T-helper 17 cell (primary cell): ENCODE measurements around the gene SH3BP4. TPM values are rescaled to one million over a fixed set of nuclear protein-coding genes. Genes with fewer than 3 reads are reported as not detected.
A peak's percentile ranks its signal among the peaks of the same experiment; 100 is the strongest.

Experiments used
- ATAC-seq: fragments of 150-1000 bp; cut with Tn5 transposase; 2 replicates; pipeline ENCODE4 v1.10.0; 2021; ENCODE audit warnings: mild to moderate bottlenecking, moderate library complexity
- DNase-seq, 3 donors: peaks; one replicate each; pipeline versions ENCODE4 v3.0.0 to v3.0.0-alpha.2; 2020 to 2021
- H3K9me3 ChIP-seq: one replicate; pipeline ENCODE4 v1.7.0; 2013; ENCODE audit warnings: low read length, mild to moderate bottlenecking; ENCODE audit not compliant: control insufficient read depth, poor library complexity, severe bottlenecking
- H3K27ac Mint-ChIP-seq: one replicate; pipeline ENCODE4 v1.8.0; 2022; ENCODE audit warnings: mild to moderate bottlenecking, moderate library complexity, mixed read lengths
- H3K27me3 Mint-ChIP-seq: one replicate; pipeline ENCODE4 v1.8.0; 2022; ENCODE audit warnings: mixed read lengths
- H3K36me3 Mint-ChIP-seq: one replicate; pipeline ENCODE4 v1.8.0; 2022; ENCODE audit warnings: low read depth, mixed read lengths
- H3K4me1 Mint-ChIP-seq: one replicate; pipeline ENCODE4 v1.8.0; 2022; ENCODE audit warnings: mild to moderate bottlenecking, mixed read lengths
- H3K4me3 Mint-ChIP-seq: one replicate; pipeline ENCODE4 v1.8.0; 2022; ENCODE audit warnings: mild to moderate bottlenecking, moderate library complexity, mixed read lengths
- total RNA-seq, 4 donors: library from RNA in 2 of 4; stranded (reverse) in 2 of 4; gene quantifications; one replicate each; pipeline ENCODE4 v1.2.3 and lab custom pipeline; 2022 to 2026

SH3BP4 gene
- total RNA-seq, 2 donors from 2014 or later: 0.15 to 0.94 TPM

GRCh38 chr2:234952270-234953115 lies 676 bp downstream of the SH3BP4 start:
- DNase-seq (no peak), ATAC-seq (no peak)
- Mint-ChIP-seq H3K27me3 (peaks cover 74% of the 10 kb centered on the region), H3K27ac (no peak overlapping the region), H3K4me1 (peaks cover 5% of the 10 kb centered on the region), H3K36me3 (peaks cover 7% of the 10 kb centered on the region), H3K4me3 (peak overlapping the region; percentile 69)
- no peaks in the 10 kb centered on the region for H3K9me3 ChIP-seq

GRCh38 chr2:234953116-234954031 lies 1.6 kb downstream of the SH3BP4 start:
- Mint-ChIP-seq H3K27me3 (peaks cover 74% of the 10 kb centered on the region), H3K4me1 (peaks cover 5% of the 10 kb centered on the region), H3K4me3 (peak overlapping the region; percentile 69), H3K27ac (peak overlapping the region; percentile 8), H3K36me3 (peaks cover 7% of the 10 kb centered on the region)
- H3K9me3 ChIP-seq: no peaks in the 10 kb centered on the region
- no peak for ATAC-seq
- DNase-seq: no peak

- H3K27ac Mint-ChIP-seq: no peak overlapping the region
- H3K27me3 Mint-ChIP-seq: peaks cover 70% of the 10 kb centered on the region
- H3K4me3 Mint-ChIP-seq: no peak overlapping the region
- no peak for DNase-seq
- H3K9me3 ChIP-seq: no peaks in the 10 kb centered on the region
- H3K4me1 Mint-ChIP-seq: peaks cover 5% of the 10 kb centered on the region
- no peak for ATAC-seq
- peaks cover 7% of the 10 kb centered on the region for H3K36me3 Mint-ChIP-seq
Measured at GRCh38 chr2:234954551-234954992, 2.8 kb downstream of the SH3BP4 start.

GRCh38 chr2:234955091-234955591 lies 3.3 kb downstream of the SH3BP4 start:
- Mint-ChIP-seq H3K36me3 (peaks cover 3% of the 10 kb centered on the region), H3K4me1 (peaks cover 7% of the 10 kb centered on the region), H3K27me3 (peaks cover 65% of the 10 kb centered on the region), H3K4me3 (no peak overlapping the region), H3K27ac (no peak overlapping the region)
- DNase-seq: no peak
- no peak for ATAC-seq
- H3K9me3 ChIP-seq: no peaks in the 10 kb centered on the region

- H3K36me3 Mint-ChIP-seq: no peaks in the 10 kb centered on the region
- H3K4me3 Mint-ChIP-seq: no peak overlapping the region
- H3K27me3 Mint-ChIP-seq: peaks cover 56% of the 10 kb centered on the region
- H3K4me1 Mint-ChIP-seq: peaks cover 7% of the 10 kb centered on the region
- DNase-seq (no peak), ATAC-seq (no peak)
- no peaks in the 10 kb centered on the region for H3K9me3 ChIP-seq
- H3K27ac Mint-ChIP-seq: no peak overlapping the region
Measured at GRCh38 chr2:234955971-234956509, 4.2 kb downstream of the SH3BP4 start.

- Mint-ChIP-seq H3K4me3 (no peak overlapping the region), H3K36me3 (no peaks in the 10 kb centered on the region), H3K27ac (no peak overlapping the region), H3K4me1 (peaks cover 4% of the 10 kb centered on the region), H3K27me3 (peaks cover 53% of the 10 kb centered on the region)
- ATAC-seq (no peak), DNase-seq (no peak)
- H3K9me3 ChIP-seq: no peaks in the 10 kb centered on the region
Measured at GRCh38 chr2:234957834-234958135, 6.0 kb downstream of the SH3BP4 start.

GRCh38 chr2:234958311-234958710 lies 6.5 kb downstream of the SH3BP4 start:
- no peak overlapping the region for H3K4me3 Mint-ChIP-seq
- DNase-seq: no peak
- no peaks in the 10 kb centered on the region for H3K36me3 Mint-ChIP-seq
- no peak for ATAC-seq
- no peaks in the 10 kb centered on the region for H3K9me3 ChIP-seq
- peaks cover 4% of the 10 kb centered on the region for H3K4me1 Mint-ChIP-seq
- H3K27me3 Mint-ChIP-seq: peaks cover 47% of the 10 kb centered on the region
- H3K27ac Mint-ChIP-seq: no peak overlapping the region

- Mint-ChIP-seq H3K4me3 (no peak overlapping the region), H3K4me1 (peaks cover 4% of the 10 kb centered on the region), H3K36me3 (no peaks in the 10 kb centered on the region), H3K27ac (no peak overlapping the region), H3K27me3 (peaks cover 43% of the 10 kb centered on the region)
- DNase-seq (no peak), ATAC-seq (no peak)
- H3K9me3 ChIP-seq: no peaks in the 10 kb centered on the region
Measured at GRCh38 chr2:234958746-234959395, 7.1 kb downstream of the SH3BP4 start.

GRCh38 chr2:234960175-234961088 lies 8.6 kb downstream of the SH3BP4 start:
- no peak overlapping the region for H3K4me3 Mint-ChIP-seq
- no peaks in the 10 kb centered on the region for H3K9me3 ChIP-seq
- H3K27me3 Mint-ChIP-seq: peaks cover 27% of the 10 kb centered on the region
- H3K36me3 Mint-ChIP-seq: no peaks in the 10 kb centered on the region
- peaks cover 2% of the 10 kb centered on the region for H3K4me1 Mint-ChIP-seq
- DNase-seq (no peak), ATAC-seq (no peak)
- H3K27ac Mint-ChIP-seq: no peak overlapping the region

- ATAC-seq: no peak
- H3K4me3 Mint-ChIP-seq: no peak overlapping the region
- peaks cover 2% of the 10 kb centered on the region for H3K4me1 Mint-ChIP-seq
- H3K9me3 ChIP-seq: no peaks in the 10 kb centered on the region
- H3K27me3 Mint-ChIP-seq: peaks cover 19% of the 10 kb centered on the region
- DNase-seq: no peak
- H3K27ac Mint-ChIP-seq: no peak overlapping the region
- no peaks in the 10 kb centered on the region for H3K36me3 Mint-ChIP-seq
Measured at GRCh38 chr2:234961784-234962183, 10.0 kb downstream of the SH3BP4 start.

GRCh38 chr2:234963773-234964615 lies 12.2 kb downstream of the SH3BP4 start:
- no peaks in the 10 kb centered on the region for H3K9me3 ChIP-seq
- Mint-ChIP-seq H3K27ac (no peak overlapping the region), H3K27me3 (peaks cover 9% of the 10 kb centered on the region), H3K4me3 (no peak overlapping the region), H3K36me3 (no peaks in the 10 kb centered on the region), H3K4me1 (peaks cover 2% of the 10 kb centered on the region)
- DNase-seq (no peak), ATAC-seq (no peak)
